Spleen (tissue), 11 donors: ENCODE results near the gene RRAD. TPM values are rescaled to one million over a fixed set of nuclear protein-coding genes. Genes with fewer than 3 reads are reported as not detected.

ENCODE experiments used
- DNase-seq: peaks from one replicate; pipeline ENCODE4 v3.0.0-alpha.2; 2020
- H3K27ac ChIP-seq, 8 donors: fragments of 200-600 bp; sonication (generic) in 7 of 8; 1 replicate in 4 of 8; 2 replicates in 4 of 8; pipeline versions ENCODE4 v1.5.0 to v1.8.0; 2016 to 2021; ENCODE audit warnings: inconsistent platforms in 4 of 8, mild to moderate bottlenecking in 4 of 8, moderate library complexity in 1 of 8
- H3K27me3 ChIP-seq, 7 donors: fragments of 200-600 bp; sonication (generic) in 6 of 7; replicated peaks in 1 of 7; 1 replicate in 4 of 7; 2 replicates in 3 of 7; pipeline versions ENCODE4 v1.5.0 to v1.8.0; 2016 to 2021; ENCODE audit warnings: inconsistent platforms in 3 of 7, mild to moderate bottlenecking in 1 of 7
- H3K36me3 ChIP-seq, 6 donors: fragments of 200-600 bp; sonication (generic) in 5 of 6; 1 replicate in 4 of 6; 2 replicates in 2 of 6; pipeline versions ENCODE4 v1.5.0 to v1.8.0; 2016 to 2021; ENCODE audit warnings: inconsistent platforms in 2 of 6
- H3K4me1 ChIP-seq, 6 donors: fragments of 200-600 bp; sonication (generic) in 5 of 6; 1 replicate in 3 of 6; 2 replicates in 3 of 6; pipeline versions ENCODE4 v1.5.0 to v1.8.0; 2016 to 2021; ENCODE audit warnings: inconsistent platforms in 3 of 6
- H3K4me3 ChIP-seq, 8 donors: fragments of 200-600 bp; sonication (generic) in 7 of 8; 1 replicate in 4 of 8; 2 replicates in 4 of 8; pipeline versions ENCODE4 v1.5.0 to v1.8.0; 2016 to 2021; ENCODE audit warnings: inconsistent platforms in 4 of 8, mild to moderate bottlenecking in 4 of 8, moderate library complexity in 2 of 8
- H3K9me3 ChIP-seq, 8 donors: fragments of 200-600 bp; sonication (generic) in 7 of 8; 1 replicate in 4 of 8; 2 replicates in 4 of 8; pipeline versions ENCODE4 v1.5.0 to v1.8.0; 2016 to 2021; ENCODE audit warnings: inconsistent platforms in 4 of 8
- CTCF ChIP-seq, 11 experiments: fragments of 200-600 bp in 7 of 11; fragments of 450-650 bp in 4 of 11; sonication (generic) in 4 of 11; IDR thresholded peaks in 8 of 11; conservative IDR thresholded peaks in 3 of 11; 1 replicate in 7 of 11; 2 replicates in 4 of 11; pipeline versions ENCODE4 v1.4.0 to v1.8.0; 2016 to 2021; ENCODE audit warnings: antibody characterized with exemption in 11 of 11, inconsistent platforms in 4 of 11, mild to moderate bottlenecking in 1 of 11
- POLR2A ChIP-seq, 3 donors: fragments of 450-650 bp; IDR thresholded peaks; one replicate each; pipeline ENCODE4 v1.5.1; 2017; ENCODE audit warnings: antibody characterized with exemption in 3 of 3, mild to moderate bottlenecking in 1 of 3
- POLR2AphosphoS5 ChIP-seq, 3 donors: sonication (generic); formaldehyde crosslinking; IDR thresholded peaks; one replicate each; pipeline ENCODE4 v1.5.1; 2017; ENCODE audit warnings: antibody characterized with exemption in 3 of 3
- WGBS, 5 donors: extraction: QIAGEN DNeasy Blood & Tissue Kit in 3 of 5; methylation state at CpG; one replicate each; pipeline versions ENCODE4 v1.1.5 to v1.1.7; 2013 to 2018; 5-methylcytosine and 5-hydroxymethylcytosine counted together
- intact Hi-C: fragments of 100-400 bp; cut with DNase I; formaldehyde crosslinking; loops from one replicate; pipeline ENCODE4 v1.15.0; 2023; ENCODE audit warnings: low total_unique reads
- polyA plus RNA-seq, 3 donors: library from polyadenylated mRNA; stranded (reverse); fragments of 200-250 nt; gene quantifications; one replicate each; pipeline ENCODE4 v1.2.1, GENCODE V29; 2013
- total RNA-seq, 7 donors: library from RNA; depleted of rRNA in 3 of 7; stranded (reverse); fragments of >200 nt in 3 of 7; fragmentation: NEBNext Ultra II Directional in 4 of 7; extraction: Animal tissue kit (Norgen Biotek cat#: 25700) in 4 of 7; gene quantifications; one replicate each; pipeline versions ENCODE4 v1.1.0 to v1.2.1, GENCODE V29; 2016 to 2021
- donor health status: healthy with polysubstance abuse.
- donor health status: DM: no; HTN: no; CAD: no; lungs with moderate emphysema.
- donor health status: DM: no; HTN: no; CAD: no.
- donor health status: Bipolar disorder and iron deficiency.
- donor health status: healthy.
- donor health status: DM: no; HTN: no; CAD: no.
- donor health status: DM: yes; HTN: yes; CAD: no.

Gene RRAD
- total and polyA plus RNA-seq, 10 donors, result 0.52 to 16.4 (median 1.9) TPM

GRCh38 chr16:66882702-66883101 is 42.6 kb downstream of the RRAD start:
- no peak overlapping the region for H3K4me3 ChIP-seq
- intact Hi-C loops, result no loop called here
- 94 to 100% (median 98%) methylated on average over 3 of the region's 3 CpGs for WGBS, 5 donors
- H3K4me1 ChIP-seq, result peaks cover 3 to 43% (median 25%) of the 10 kb centered on the region in 6 donors
- peaks cover 0 to 37% (median 18%) of the 10 kb centered on the region in 6 donors for H3K36me3 ChIP-seq
- no peak overlapping the region for H3K27ac ChIP-seq
- DNase-seq, result no peak
- H3K27me3 ChIP-seq, result no peaks in the 10 kb centered on the region
- H3K9me3 ChIP-seq, result no peaks in the 10 kb centered on the region
- TF ChIP-seq CTCF (IDR thresholded peaks at IDR 0.05 in 8 of 11, conservative IDR thresholded peaks at IDR 0.05 in 3 of 11) (no peak), POLR2AphosphoS5 (IDR thresholded peaks at IDR 0.05) (no peak), POLR2A (IDR thresholded peaks at IDR 0.05) (no peak)

GRCh38 chr16:66881964-66882508 is 43.3 kb downstream of the RRAD start:
- Histone ChIP-seq H3K4me3 (no peak overlapping the region), H3K9me3 (no peaks in the 10 kb centered on the region), H3K27ac (no peak overlapping the region), H3K27me3 (no peaks in the 10 kb centered on the region), H3K36me3 (peaks cover 0 to 32% (median 18%) of the 10 kb centered on the region in 6 donors), H3K4me1 (peaks cover 3 to 43% (median 26%) of the 10 kb centered on the region in 6 donors)
- TF ChIP-seq POLR2A (IDR thresholded peaks at IDR 0.05), result no peak
- no peak for TF ChIP-seq CTCF (IDR thresholded peaks at IDR 0.05 in 8 of 11, conservative IDR thresholded peaks at IDR 0.05 in 3 of 11)
- TF ChIP-seq POLR2AphosphoS5 (IDR thresholded peaks at IDR 0.05), result no peak
- WGBS, 5 donors, result 89 to 94% (median 94%) methylated on average over 8 of the region's 8 CpGs
- intact Hi-C loops, result no loop called here
- DNase-seq, result no peak

GRCh38 chr16:66881560-66881959 is 43.8 kb downstream of the RRAD start:
- Histone ChIP-seq H3K36me3 (peaks cover 0 to 27% (median 18%) of the 10 kb centered on the region in 6 donors), H3K4me1 (peaks cover 3 to 43% (median 26%) of the 10 kb centered on the region in 6 donors), H3K9me3 (no peaks in the 10 kb centered on the region), H3K27ac (no peak overlapping the region), H3K27me3 (no peaks in the 10 kb centered on the region), H3K4me3 (peak overlapping the region in 3 of 8 donors; percentile 88 to 99 (median 95))
- DNase-seq, result no peak
- intact Hi-C loops, result no loop called here
- TF ChIP-seq CTCF (IDR thresholded peaks at IDR 0.05 in 8 of 11, conservative IDR thresholded peaks at IDR 0.05 in 3 of 11) (no peak), POLR2A (IDR thresholded peaks at IDR 0.05) (no peak)
- WGBS, 5 donors, result 83 to 90% (median 88%) methylated on average over 2 of the region's 2 CpGs

- no peak for DNase-seq
- H3K27me3 ChIP-seq, result no peaks in the 10 kb centered on the region
- peaks cover 3 to 43% (median 26%) of the 10 kb centered on the region in 6 donors for H3K4me1 ChIP-seq
- TF ChIP-seq CTCF (IDR thresholded peaks at IDR 0.05 in 8 of 11, conservative IDR thresholded peaks at IDR 0.05 in 3 of 11), result no peak
- TF ChIP-seq POLR2A (IDR thresholded peaks at IDR 0.05), result no peak
- TF ChIP-seq POLR2AphosphoS5 (IDR thresholded peaks at IDR 0.05), result no peak
- WGBS, 5 donors, result 2 to 4% (median 3%) methylated on average over 12 to 23 of the region's 23 CpGs
- H3K36me3 ChIP-seq, result peaks cover 0 to 21% (median 18%) of the 10 kb centered on the region in 6 donors
- peak overlapping the region in 4 of 8 donors; percentile 54 to 84 (median 79) for H3K27ac ChIP-seq
- H3K9me3 ChIP-seq, result no peaks in the 10 kb centered on the region
- intact Hi-C loops, result no loop called here
- H3K4me3 ChIP-seq, result peak overlapping the region; percentile 76 to 99 (median 90)
These were observed 44.3 kb downstream of the RRAD start for GRCh38 chr16:66881014-66881417.
